ENCODE results near the gene ATR. TPM values are rescaled to one million over a fixed set of nuclear protein-coding genes. Genes with fewer than 3 reads are reported as not detected.
"Not testable (repeated sequence)": the region's sequence is repeated elsewhere in the genome, so short reads cannot be mapped to it uniquely, and the experiment has no call there.

Gene ATR
- polyA plus RNA-seq, 1 donor (not counting 4 experiments of a cell fraction or from before 2014, with no cell fraction given), result 30.8 TPM

DNA sequence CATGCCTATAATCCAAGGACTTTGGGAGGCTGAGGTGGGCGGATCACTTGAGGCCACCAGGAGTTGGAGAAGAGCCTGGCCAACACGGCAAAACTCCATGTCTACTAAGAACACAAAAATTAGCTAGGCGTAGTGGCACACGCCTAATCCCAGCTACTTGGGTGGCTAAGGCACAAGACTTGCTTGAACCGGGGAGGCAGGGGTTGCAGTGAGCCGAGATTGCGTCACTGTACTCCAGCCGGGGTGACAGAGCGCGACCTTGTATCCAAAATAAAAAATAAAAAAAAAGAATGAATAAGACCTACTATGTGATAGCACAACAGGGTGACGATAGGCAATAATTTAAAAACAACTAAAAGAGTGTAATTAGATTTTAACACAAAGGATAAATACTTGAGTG lies 134.2 kb downstream of the ATR start:
- Histone ChIP-seq H3K36me3 (ENCODE audit: control insufficient read depth in 2 of 2, extremely low read depth in 1 of 2, insufficient read depth in 2 of 2, low read length in 2 of 2) (no peaks in the 10 kb centered on the region), H4K20me1 (ENCODE audit: control insufficient read depth, extremely low read depth, insufficient read depth, low read length) (no peaks in the 10 kb centered on the region), H3K4me3 (ENCODE audit: control insufficient read depth in 2 of 3, extremely low read depth in 1 of 3, insufficient read depth in 2 of 3, low read depth in 1 of 3, low read length in 3 of 3) (no peak overlapping the region), H3K9ac (ENCODE audit: control insufficient read depth, extremely low read depth, insufficient read depth, low read length) (no peak overlapping the region), H3K27ac (ENCODE audit: control insufficient read depth, insufficient read depth, low read length) (no peak overlapping the region), H3K4me1 (ENCODE audit: control insufficient read depth, extremely low read depth, insufficient read depth, low read length) (peaks cover 14% of the 10 kb centered on the region), H3K4me2 (ENCODE audit: control insufficient read depth, extremely low read depth, insufficient read depth, low read depth, low read length) (no peak overlapping the region), H3K27me3 (ENCODE audit: control insufficient read depth, extremely low read depth, insufficient read depth, low read length) (no peaks in the 10 kb centered on the region), H3K9me3 (ENCODE audit: control insufficient read depth, low read depth, low read length) (no peaks in the 10 kb centered on the region), H2AFZ (ENCODE audit: control insufficient read depth, low read length) (no peak overlapping the region), H3K79me2 (ENCODE audit: control insufficient read depth, insufficient read depth, low read length) (peaks cover 51% of the 10 kb centered on the region), H3K9me1 (ENCODE audit: control insufficient read depth, extremely low read depth, insufficient read depth, low read length) (no peaks in the 10 kb centered on the region)
- dilution Hi-C loops (cut with MboI; ENCODE audit: extremely low pct_ligation_motif_present, low sequenced_read_pairs), result no loop called here
- no peak for FAIRE-seq
- DNase-seq (ENCODE audit: low read depth, low spot score), result no peak
- TF ChIP-seq, protein P1, sequence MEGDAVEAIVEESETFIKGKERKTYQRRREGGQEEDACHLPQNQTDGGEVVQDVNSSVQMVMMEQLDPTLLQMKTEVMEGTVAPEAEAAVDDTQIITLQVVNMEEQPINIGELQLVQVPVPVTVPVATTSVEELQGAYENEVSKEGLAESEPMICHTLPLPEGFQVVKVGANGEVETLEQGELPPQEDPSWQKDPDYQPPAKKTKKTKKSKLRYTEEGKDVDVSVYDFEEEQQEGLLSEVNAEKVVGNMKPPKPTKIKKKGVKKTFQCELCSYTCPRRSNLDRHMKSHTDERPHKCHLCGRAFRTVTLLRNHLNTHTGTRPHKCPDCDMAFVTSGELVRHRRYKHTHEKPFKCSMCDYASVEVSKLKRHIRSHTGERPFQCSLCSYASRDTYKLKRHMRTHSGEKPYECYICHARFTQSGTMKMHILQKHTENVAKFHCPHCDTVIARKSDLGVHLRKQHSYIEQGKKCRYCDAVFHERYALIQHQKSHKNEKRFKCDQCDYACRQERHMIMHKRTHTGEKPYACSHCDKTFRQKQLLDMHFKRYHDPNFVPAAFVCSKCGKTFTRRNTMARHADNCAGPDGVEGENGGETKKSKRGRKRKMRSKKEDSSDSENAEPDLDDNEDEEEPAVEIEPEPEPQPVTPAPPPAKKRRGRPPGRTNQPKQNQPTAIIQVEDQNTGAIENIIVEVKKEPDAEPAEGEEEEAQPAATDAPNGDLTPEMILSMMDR (optimal IDR thresholded peaks at IDR 0.05 in 1 of 3, IDR thresholded peaks at IDR 0.05 in 1 of 3, conservative IDR thresholded peaks at IDR 0.05 in 1 of 3; ENCODE audit: extremely low read depth in 1 of 3, insufficient read depth in 2 of 3, low read length in 3 of 3), result no peak
- no peak for TF ChIP-seq EZH2 (IDR thresholded peaks at IDR 0.05; ENCODE audit: low read length)

DNA sequence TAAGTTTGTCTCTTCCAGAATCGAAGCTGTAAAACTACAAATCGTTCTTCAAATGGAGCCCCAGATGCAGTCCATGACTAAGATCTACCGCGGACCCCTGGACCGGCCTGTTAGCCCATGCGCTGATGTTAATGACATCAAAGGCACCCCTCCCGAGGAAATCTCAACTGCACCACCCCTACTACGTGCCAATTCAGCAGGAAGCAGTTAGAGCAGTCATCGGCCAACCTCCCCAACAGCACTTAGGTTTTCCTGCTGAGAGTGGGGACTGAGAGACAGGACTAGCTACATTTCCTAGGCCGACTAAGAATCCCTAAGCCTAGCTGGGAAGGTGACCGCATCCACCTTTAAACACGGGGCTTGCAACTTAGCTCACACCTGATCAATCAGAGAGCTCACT lies 135.5 kb downstream of the ATR start:
- H3K27ac ChIP-seq (ENCODE audit: control insufficient read depth, insufficient read depth, low read length); H3K36me3 ChIP-seq (ENCODE audit: control insufficient read depth in 2 of 2, extremely low read depth in 1 of 2, insufficient read depth in 2 of 2, low read length in 2 of 2); dilution Hi-C loops (cut with MboI; ENCODE audit: extremely low pct_ligation_motif_present, low sequenced_read_pairs); H3K4me3 ChIP-seq (ENCODE audit: control insufficient read depth in 2 of 3, extremely low read depth in 1 of 3, insufficient read depth in 2 of 3, low read depth in 1 of 3, low read length in 3 of 3); H2AFZ ChIP-seq (ENCODE audit: control insufficient read depth, low read length); DNase-seq (ENCODE audit: low read depth, low spot score); FAIRE-seq; H3K4me2 ChIP-seq (ENCODE audit: control insufficient read depth, extremely low read depth, insufficient read depth, low read depth, low read length); H4K20me1 ChIP-seq (ENCODE audit: control insufficient read depth, extremely low read depth, insufficient read depth, low read length); H3K27me3 ChIP-seq (ENCODE audit: control insufficient read depth, extremely low read depth, insufficient read depth, low read length); H3K9me1 ChIP-seq (ENCODE audit: control insufficient read depth, extremely low read depth, insufficient read depth, low read length); H3K9me3 ChIP-seq (ENCODE audit: control insufficient read depth, low read depth, low read length); H3K9ac ChIP-seq (ENCODE audit: control insufficient read depth, extremely low read depth, insufficient read depth, low read length): not testable (repeated sequence)
- Histone ChIP-seq H3K79me2 (ENCODE audit: control insufficient read depth, insufficient read depth, low read length) (peaks cover 53% of the 10 kb centered on the region), H3K4me1 (ENCODE audit: control insufficient read depth, extremely low read depth, insufficient read depth, low read length) (peaks cover 12% of the 10 kb centered on the region)

DNA sequence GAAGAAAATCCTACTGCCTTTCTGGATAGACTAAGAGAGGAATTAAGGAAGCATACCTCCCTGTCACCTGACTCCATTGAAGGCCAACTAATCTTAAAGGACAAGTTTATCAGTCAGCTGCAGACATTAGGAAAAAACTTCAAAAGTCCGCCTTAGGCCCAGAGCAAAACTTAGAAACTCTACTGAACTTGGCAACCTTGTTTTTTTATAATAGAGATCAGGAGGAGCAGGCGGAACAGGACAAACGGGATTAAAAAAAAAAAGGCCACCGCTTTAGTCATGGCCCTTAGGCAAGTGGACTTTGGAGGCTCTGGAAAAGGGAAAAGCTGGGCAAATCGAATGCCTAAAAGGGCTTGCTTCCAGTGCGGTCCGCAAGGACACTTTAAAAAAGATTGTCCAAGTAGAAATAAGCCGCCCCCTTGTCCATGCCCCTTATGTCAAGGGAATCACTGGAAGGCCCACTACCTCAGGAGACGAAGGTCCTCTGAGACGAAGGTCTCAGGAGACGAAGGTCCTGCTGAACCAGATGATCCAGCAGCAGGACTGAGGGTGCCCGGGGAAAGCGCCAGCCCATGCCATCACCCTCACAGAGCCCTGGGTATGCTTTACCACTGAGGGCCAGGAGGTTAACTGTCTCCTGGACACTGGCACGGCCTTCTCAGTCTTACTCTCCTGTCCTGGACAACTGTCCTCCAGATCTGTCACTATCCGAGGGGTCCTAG lies 138.9 kb downstream of the ATR start:
- H3K27me3 ChIP-seq (ENCODE audit: control insufficient read depth, extremely low read depth, insufficient read depth, low read length); H3K4me3 ChIP-seq (ENCODE audit: control insufficient read depth in 2 of 3, extremely low read depth in 1 of 3, insufficient read depth in 2 of 3, low read depth in 1 of 3, low read length in 3 of 3); H3K9ac ChIP-seq (ENCODE audit: control insufficient read depth, extremely low read depth, insufficient read depth, low read length); H4K20me1 ChIP-seq (ENCODE audit: control insufficient read depth, extremely low read depth, insufficient read depth, low read length); H3K27ac ChIP-seq (ENCODE audit: control insufficient read depth, insufficient read depth, low read length); H3K9me1 ChIP-seq (ENCODE audit: control insufficient read depth, extremely low read depth, insufficient read depth, low read length); H3K4me1 ChIP-seq (ENCODE audit: control insufficient read depth, extremely low read depth, insufficient read depth, low read length); H3K36me3 ChIP-seq (ENCODE audit: control insufficient read depth in 2 of 2, extremely low read depth in 1 of 2, insufficient read depth in 2 of 2, low read length in 2 of 2); H3K9me3 ChIP-seq (ENCODE audit: control insufficient read depth, low read depth, low read length); H3K4me2 ChIP-seq (ENCODE audit: control insufficient read depth, extremely low read depth, insufficient read depth, low read depth, low read length); DNase-seq (ENCODE audit: low read depth, low spot score); H2AFZ ChIP-seq (ENCODE audit: control insufficient read depth, low read length); dilution Hi-C loops (cut with MboI; ENCODE audit: extremely low pct_ligation_motif_present, low sequenced_read_pairs); FAIRE-seq: not testable (repeated sequence)
- peaks cover 33% of the 10 kb centered on the region for H3K79me2 ChIP-seq (ENCODE audit: control insufficient read depth, insufficient read depth, low read length)

DNA sequence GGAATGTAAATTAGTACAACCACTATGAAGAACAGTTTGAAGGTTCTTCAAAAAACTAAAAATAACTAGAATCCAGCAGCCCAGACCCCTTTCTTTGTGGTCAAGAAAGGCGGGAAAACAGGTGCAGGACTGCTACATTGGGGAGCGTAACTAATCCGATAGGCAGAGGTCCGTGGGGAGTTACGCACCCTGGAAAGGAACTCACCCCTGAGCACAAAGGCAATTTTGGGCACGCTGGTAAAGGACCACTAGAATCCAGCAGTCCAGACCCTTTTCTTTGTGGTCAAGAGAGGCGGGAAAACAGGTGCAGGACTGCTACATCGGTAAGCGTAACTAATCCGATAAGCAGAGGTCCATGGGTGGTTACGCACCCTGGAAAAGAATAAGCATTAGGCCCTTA lies 140.4 kb downstream of the ATR start:
- H3K4me2 ChIP-seq (ENCODE audit: control insufficient read depth, extremely low read depth, insufficient read depth, low read depth, low read length); H3K9me3 ChIP-seq (ENCODE audit: control insufficient read depth, low read depth, low read length); H2AFZ ChIP-seq (ENCODE audit: control insufficient read depth, low read length); H3K27ac ChIP-seq (ENCODE audit: control insufficient read depth, insufficient read depth, low read length); H3K36me3 ChIP-seq (ENCODE audit: control insufficient read depth in 2 of 2, extremely low read depth in 1 of 2, insufficient read depth in 2 of 2, low read length in 2 of 2); H4K20me1 ChIP-seq (ENCODE audit: control insufficient read depth, extremely low read depth, insufficient read depth, low read length); H3K27me3 ChIP-seq (ENCODE audit: control insufficient read depth, extremely low read depth, insufficient read depth, low read length); H3K9me1 ChIP-seq (ENCODE audit: control insufficient read depth, extremely low read depth, insufficient read depth, low read length); H3K9ac ChIP-seq (ENCODE audit: control insufficient read depth, extremely low read depth, insufficient read depth, low read length); dilution Hi-C loops (cut with MboI; ENCODE audit: extremely low pct_ligation_motif_present, low sequenced_read_pairs); DNase-seq (ENCODE audit: low read depth, low spot score); H3K4me1 ChIP-seq (ENCODE audit: control insufficient read depth, extremely low read depth, insufficient read depth, low read length); H3K4me3 ChIP-seq (ENCODE audit: control insufficient read depth in 2 of 3, extremely low read depth in 1 of 3, insufficient read depth in 2 of 3, low read depth in 1 of 3, low read length in 3 of 3); FAIRE-seq: not testable (repeated sequence)
- H3K79me2 ChIP-seq (ENCODE audit: control insufficient read depth, insufficient read depth, low read length), result peaks cover 18% of the 10 kb centered on the region
